ENCODE results near the gene SPAG5. TPM values are rescaled to one million over a fixed set of nuclear protein-coding genes. Genes with fewer than 3 reads are reported as not detected.

SPAG5 gene
- polyA plus RNA-seq, 1 donor from 2014 or later = 19.9 TPM

GRCh38 chr17:28532050-28532960, 66.5 kb downstream of the SPAG5 start:
- Histone ChIP-seq H2AFZ (ENCODE audit: low read depth, low read length) (no peak overlapping the region), H3K36me3 (ENCODE audit: insufficient read depth, low read length) (no peaks in the 10 kb centered on the region), H4K20me1 (ENCODE audit: insufficient read depth) (no peaks in the 10 kb centered on the region), H3K9me2 (ENCODE audit: insufficient read depth, low read length) (no peaks in the 10 kb centered on the region), H3K4me2 (ENCODE audit: low read length) (no peak overlapping the region), H3K9me3 (ENCODE audit: low read length) (no peaks in the 10 kb centered on the region), H3K79me2 (replicated peaks; ENCODE audit: insufficient read depth, low read length) (no peaks in the 10 kb centered on the region), H3K9ac (ENCODE audit: low read length) (no peak overlapping the region), H3K27ac (ENCODE audit: low read length) (no peak overlapping the region), H3K4me3 (ENCODE audit: low read length) (no peak overlapping the region), H3K27me3 (ENCODE audit: insufficient read depth, low read depth, low read length) (no peaks in the 10 kb centered on the region), H3F3A (ENCODE audit: insufficient read depth, low read length, poor library complexity, severe bottlenecking) (no peaks in the 10 kb centered on the region)
- TF ChIP-seq MXI1 (conservative IDR thresholded peaks at IDR 0.05; ENCODE audit: poor library complexity, severe bottlenecking) = no peak
- TF ChIP-seq, protein P1, sequence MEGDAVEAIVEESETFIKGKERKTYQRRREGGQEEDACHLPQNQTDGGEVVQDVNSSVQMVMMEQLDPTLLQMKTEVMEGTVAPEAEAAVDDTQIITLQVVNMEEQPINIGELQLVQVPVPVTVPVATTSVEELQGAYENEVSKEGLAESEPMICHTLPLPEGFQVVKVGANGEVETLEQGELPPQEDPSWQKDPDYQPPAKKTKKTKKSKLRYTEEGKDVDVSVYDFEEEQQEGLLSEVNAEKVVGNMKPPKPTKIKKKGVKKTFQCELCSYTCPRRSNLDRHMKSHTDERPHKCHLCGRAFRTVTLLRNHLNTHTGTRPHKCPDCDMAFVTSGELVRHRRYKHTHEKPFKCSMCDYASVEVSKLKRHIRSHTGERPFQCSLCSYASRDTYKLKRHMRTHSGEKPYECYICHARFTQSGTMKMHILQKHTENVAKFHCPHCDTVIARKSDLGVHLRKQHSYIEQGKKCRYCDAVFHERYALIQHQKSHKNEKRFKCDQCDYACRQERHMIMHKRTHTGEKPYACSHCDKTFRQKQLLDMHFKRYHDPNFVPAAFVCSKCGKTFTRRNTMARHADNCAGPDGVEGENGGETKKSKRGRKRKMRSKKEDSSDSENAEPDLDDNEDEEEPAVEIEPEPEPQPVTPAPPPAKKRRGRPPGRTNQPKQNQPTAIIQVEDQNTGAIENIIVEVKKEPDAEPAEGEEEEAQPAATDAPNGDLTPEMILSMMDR (IDR thresholded peaks at IDR 0.05; ENCODE audit: poor library complexity, severe bottlenecking) = no peak
- no peak for TF ChIP-seq POLR2AphosphoS5 (IDR thresholded peaks at IDR 0.05)
- TF ChIP-seq EP300 (conservative IDR thresholded peaks at IDR 0.05; ENCODE audit: poor library complexity, severe bottlenecking) = no peak
- no peak for TF ChIP-seq RAD21 (conservative IDR thresholded peaks at IDR 0.05)
- no peak for TF ChIP-seq EZH2 (IDR thresholded peaks at IDR 0.05; ENCODE audit: borderline replicate concordance, insufficient read depth, low read length, poor library complexity, severe bottlenecking)
- TF ChIP-seq REST (IDR thresholded peaks at IDR 0.05; ENCODE audit: borderline replicate concordance) = no peak

GRCh38 chr17:28530926-28531325, 67.9 kb downstream of the SPAG5 start:
- Histone ChIP-seq H3K27me3 (ENCODE audit: insufficient read depth, low read depth, low read length) (no peaks in the 10 kb centered on the region), H3K79me2 (replicated peaks; ENCODE audit: insufficient read depth, low read length) (no peaks in the 10 kb centered on the region), H3K9me2 (ENCODE audit: insufficient read depth, low read length) (no peaks in the 10 kb centered on the region), H3K4me3 (ENCODE audit: low read length) (no peak overlapping the region), H3K36me3 (ENCODE audit: insufficient read depth, low read length) (no peaks in the 10 kb centered on the region), H4K20me1 (ENCODE audit: insufficient read depth) (no peaks in the 10 kb centered on the region), H3F3A (ENCODE audit: insufficient read depth, low read length, poor library complexity, severe bottlenecking) (no peaks in the 10 kb centered on the region), H2AFZ (ENCODE audit: low read depth, low read length) (no peak overlapping the region), H3K4me2 (ENCODE audit: low read length) (no peak overlapping the region), H3K9me3 (ENCODE audit: low read length) (no peaks in the 10 kb centered on the region), H3K27ac (ENCODE audit: low read length) (no peak overlapping the region), H3K9ac (ENCODE audit: low read length) (no peak overlapping the region)
- TF ChIP-seq RAD21 (conservative IDR thresholded peaks at IDR 0.05) = no peak
- no peak for TF ChIP-seq MXI1 (conservative IDR thresholded peaks at IDR 0.05; ENCODE audit: poor library complexity, severe bottlenecking)
- TF ChIP-seq EZH2 (IDR thresholded peaks at IDR 0.05; ENCODE audit: borderline replicate concordance, insufficient read depth, low read length, poor library complexity, severe bottlenecking) = no peak
- no peak for TF ChIP-seq POLR2AphosphoS5 (IDR thresholded peaks at IDR 0.05)
- no peak for TF ChIP-seq REST (IDR thresholded peaks at IDR 0.05; ENCODE audit: borderline replicate concordance)
- TF ChIP-seq, protein P1 (IDR thresholded peaks at IDR 0.05; ENCODE audit: poor library complexity, severe bottlenecking) = no peak
- TF ChIP-seq EP300 (conservative IDR thresholded peaks at IDR 0.05; ENCODE audit: poor library complexity, severe bottlenecking) = no peak
- no peak for TF ChIP-seq SMC3 (conservative IDR thresholded peaks at IDR 0.05; ENCODE audit: poor library complexity)
- TF ChIP-seq TAF1 (IDR thresholded peaks at IDR 0.05; ENCODE audit: low read depth) = no peak
